ENCODE measurements around the gene FERMT2. TPM values are rescaled to one million over a fixed set of nuclear protein-coding genes. Genes with fewer than 3 reads are reported as not detected.

Gene FERMT2
- total RNA-seq, 1 donor from 2014 or later = 127 TPM

DNA sequence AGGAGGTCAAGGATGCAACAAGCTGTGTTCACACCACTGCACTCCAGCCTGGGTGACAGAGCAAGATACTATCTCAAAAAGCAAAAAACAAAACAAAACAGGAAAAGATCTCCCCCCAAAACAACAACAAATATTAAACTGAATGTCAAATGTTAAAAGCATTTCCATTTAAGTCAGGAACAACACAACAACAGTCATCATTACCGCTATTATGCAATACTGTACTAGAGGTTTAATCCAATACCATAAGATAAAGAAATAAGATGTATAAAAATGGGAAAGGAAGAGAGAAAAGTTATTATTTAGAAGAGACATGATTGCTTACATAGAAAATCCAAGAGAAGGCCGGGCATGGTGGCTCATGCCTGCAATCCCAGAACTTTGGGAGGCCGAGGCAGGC is 36.6 kb downstream of the FERMT2 start:
- DNase-seq (ENCODE audit: missing footprints) (no peak), ATAC-seq (no peak)
- intact Hi-C loops (cut with DNase I) = no loop called here

DNA sequence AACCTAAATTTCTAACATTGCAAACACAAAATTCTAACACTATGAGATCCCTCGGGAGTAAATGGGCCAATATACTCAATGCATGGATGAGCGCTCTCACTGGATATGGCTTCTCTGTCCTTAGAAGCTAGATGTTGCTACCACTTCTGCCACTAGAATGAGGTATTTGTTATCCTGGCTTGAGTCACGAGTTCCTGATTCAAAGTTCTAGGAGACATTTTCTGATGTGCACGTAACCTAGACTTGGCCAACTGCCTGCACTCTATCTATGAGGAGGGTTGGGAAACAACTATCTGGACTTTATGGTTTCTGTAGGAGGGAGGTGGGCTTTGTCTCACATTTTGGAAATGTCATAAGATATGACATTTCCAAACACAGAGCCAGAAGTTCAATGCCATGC is 37.6 kb downstream of the FERMT2 start:
- intact Hi-C loops (cut with DNase I) = no loop called here
- DNase-seq (ENCODE audit: missing footprints) (no peak), ATAC-seq (no peak)

DNA sequence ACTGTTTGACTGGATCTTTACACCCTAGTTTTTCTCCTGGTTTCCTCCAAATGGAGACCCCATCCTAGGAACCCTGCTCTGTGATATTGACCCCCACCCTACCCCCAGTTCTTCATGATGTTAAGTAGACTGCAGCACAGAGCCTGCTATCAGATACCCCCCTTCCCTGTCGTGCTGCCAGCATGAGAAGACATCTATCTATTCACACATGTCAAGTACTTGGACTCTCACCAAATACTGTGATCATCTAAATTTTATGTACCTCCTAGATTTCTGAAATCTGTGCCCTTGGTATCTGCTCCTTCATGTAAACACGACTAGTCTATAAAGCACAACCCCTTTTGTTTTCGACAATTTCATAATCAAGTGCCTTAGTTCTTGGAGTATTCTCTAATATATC is 38.9 kb downstream of the FERMT2 start:
- DNase-seq (ENCODE audit: missing footprints) (no peak), ATAC-seq (no peak)

DNA sequence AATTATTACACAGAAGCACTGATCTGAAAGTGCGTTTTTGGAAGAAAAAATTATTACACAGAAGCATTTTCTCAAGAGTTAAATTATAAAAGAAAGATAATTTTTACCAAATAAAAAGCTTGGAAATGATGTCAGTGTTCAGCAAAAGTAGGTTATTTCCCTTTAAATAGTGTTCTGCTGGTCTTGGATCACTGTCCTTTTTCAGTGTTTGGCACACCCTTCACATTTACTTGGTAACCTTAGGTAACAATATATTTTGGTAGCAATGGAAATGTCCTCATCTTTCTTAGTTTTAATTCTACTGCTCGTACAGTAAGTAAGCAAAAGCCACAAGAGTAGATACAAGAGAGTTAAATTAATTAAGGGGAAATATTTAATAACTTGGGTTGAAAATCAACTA is 40.3 kb downstream of the FERMT2 start:
- intact Hi-C loops (cut with DNase I) = no loop called here
- ATAC-seq = peak; percentile 73
- no peak for DNase-seq (ENCODE audit: missing footprints)

More for the DNA sequence above, 38.9 kb downstream of the FERMT2 start:
- intact Hi-C loops (cut with DNase I) = no loop called here

DNA sequence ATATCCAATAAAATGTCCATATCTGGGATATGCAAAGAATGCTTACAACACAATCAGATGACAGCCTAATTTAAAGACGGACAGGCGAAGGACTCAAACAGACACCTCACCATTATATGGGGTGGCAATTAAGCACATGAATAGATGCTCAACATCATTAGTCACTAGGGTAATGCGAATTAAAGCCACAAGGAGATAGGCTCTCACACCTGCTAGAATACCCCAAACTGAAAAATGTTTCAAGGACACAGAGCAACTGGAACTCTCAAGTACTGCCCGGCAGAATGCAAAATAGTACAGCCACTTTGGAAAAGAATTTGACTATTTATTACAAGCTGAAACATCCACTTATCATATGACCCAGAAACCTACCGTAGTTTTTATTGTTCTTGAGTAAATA is 42.9 kb downstream of the FERMT2 start:
- intact Hi-C loops (cut with DNase I) = no loop called here
- DNase-seq (ENCODE audit: missing footprints) (no peak), ATAC-seq (no peak)

DNA sequence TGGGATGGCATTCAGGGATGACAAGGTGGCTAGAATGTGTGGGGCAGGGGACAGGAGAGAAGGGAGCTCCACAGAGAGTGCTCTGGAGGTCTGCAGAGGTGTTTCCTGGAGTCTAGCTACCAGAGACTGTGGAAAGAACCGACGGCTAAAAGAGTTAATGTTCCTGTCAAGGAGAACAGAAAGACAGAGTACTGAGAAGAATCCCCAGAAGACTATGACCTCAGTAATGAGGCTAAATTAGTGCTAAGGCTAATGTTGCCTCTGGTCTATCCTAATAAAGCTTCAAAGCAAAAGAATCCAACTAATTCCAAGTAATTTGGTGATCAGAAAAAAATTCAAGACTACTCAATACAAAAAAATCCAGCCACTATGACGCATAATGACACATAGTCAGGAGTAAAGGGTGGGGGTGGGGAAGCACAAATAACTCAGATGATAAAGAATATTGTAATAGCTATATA is 44.7 kb downstream of the FERMT2 start:
- peak; percentile 26 for ATAC-seq

DNA sequence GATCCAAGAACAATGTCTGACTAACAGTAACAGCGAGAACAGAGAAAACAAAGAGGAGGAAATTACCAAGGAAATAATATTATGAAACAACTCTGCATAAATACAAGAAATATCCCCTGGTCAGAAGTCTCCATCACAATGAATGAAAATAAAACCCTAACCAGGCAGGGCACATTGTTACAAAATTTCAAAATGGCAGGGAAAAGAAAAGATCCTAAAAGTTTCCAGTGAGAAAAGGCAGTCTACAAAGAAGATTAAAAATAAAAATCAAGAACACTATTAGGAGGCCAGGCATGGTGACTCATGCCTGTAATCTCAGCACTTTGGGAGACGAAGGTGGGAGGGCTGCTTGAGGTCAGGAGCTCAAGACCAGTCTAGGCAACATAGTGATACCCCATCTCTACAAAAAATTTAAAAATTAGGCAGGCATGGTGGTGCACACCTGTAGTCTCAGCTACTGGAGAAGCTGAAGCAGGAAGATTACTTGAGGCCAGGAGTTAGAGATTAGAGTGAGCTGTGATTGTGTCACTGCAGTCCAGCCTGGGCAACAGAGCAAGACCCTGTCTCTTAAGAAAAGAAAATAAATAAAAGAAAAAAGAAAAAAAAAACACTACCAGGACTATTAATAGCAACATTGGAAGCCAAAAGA is 47.8 kb downstream of the FERMT2 start:
- DNase-seq (ENCODE audit: missing footprints) = no peak
- intact Hi-C loops (cut with DNase I) = no loop called here
- no peak for ATAC-seq

More for the DNA sequence above, 44.7 kb downstream of the FERMT2 start:
- DNase-seq (ENCODE audit: missing footprints) = no peak
- intact Hi-C loops (cut with DNase I) = no loop called here

DNA sequence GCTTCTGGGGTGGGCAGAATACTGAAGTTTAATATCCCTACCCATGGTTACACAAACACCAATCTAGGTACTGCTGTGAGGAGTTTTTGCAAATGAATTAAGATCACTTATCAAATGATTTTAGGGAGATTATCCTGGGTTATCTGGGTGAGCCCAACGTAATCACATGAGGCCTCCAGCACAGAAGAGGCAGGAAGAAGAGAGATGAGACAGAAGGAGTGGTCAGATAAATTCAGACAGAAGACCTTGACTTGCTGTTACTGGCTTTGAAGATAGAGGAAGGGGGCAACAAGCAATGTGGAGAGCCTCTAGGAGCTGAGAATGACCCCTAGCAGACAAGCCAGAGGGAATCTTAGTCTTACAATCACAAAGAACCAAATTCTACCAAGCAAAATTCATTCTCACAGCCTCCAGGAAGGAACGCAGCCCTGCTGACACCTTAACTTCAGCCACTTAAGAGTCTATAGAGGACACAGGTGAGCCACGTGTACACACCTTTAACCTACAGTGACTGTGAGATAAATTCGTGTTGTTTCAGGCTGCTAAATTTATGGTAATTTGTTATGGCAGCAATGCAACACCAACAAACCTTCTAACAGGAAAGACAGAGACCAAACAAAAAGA is 49.4 kb downstream of the FERMT2 start:
- intact Hi-C loops (cut with DNase I) = no loop called here
- DNase-seq (ENCODE audit: missing footprints) = no peak
- ATAC-seq = no peak

DNA sequence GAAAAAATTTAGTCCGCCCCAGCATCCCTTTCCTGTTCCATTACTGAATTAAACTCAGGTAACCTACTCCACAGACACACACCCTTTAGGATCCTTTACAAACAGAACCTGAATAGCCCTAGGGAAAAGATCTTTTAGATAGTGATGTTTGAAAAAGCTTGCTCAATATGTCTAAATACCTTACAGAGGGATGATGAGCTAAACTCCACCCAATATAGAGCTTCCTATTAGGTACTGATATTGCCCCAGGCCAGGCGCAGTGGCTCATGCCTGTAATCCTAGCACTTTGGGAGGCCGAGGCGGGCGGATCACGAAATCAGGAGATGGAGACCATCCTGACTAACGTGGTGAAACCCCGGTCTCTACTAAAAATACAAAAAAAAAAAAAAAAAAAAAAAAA is 50.1 kb downstream of the FERMT2 start:
- DNase-seq (ENCODE audit: missing footprints) = no peak
- intact Hi-C loops (cut with DNase I) = no loop called here
- no peak for ATAC-seq

DNA sequence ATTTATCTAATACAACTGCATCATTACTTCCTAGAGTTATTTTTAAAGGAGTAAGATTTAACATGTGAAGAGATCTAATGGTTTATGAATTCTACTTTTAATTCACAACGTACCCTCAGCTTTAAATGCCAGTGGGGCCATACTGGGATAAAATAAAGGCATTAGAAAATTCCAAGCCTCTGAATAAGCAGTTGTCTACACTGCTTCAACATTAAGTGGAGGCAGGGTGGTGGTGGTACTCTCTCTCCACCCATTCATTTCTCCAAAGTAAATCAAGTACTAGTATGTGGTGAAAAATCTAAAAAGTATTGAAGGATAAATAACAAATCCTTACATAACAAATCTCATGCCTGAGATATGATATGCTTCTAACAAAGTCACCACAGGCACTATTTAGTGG is 52.4 kb downstream of the FERMT2 start:
- ATAC-seq (no peak), DNase-seq (ENCODE audit: missing footprints) (no peak)
- intact Hi-C loops (cut with DNase I) = no loop called here

DNA sequence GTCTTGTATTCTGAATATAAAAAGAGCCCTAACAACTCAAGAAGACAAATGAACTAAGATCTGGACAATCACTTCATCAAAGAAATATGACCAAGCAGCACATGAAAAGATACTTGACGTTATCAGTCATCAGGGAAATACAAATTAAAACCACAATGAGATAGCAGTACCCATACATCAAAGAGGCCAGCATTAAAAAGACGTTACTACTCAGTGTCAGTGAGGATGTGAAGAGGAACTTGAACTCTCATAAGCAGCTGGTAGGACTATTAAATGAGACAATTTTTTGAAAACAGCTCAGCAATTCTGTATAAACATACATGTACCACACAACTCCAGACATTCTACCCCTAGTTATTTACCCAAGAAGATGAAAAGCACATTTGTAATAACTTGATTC is 55.9 kb downstream of the FERMT2 start:
- intact Hi-C loops (cut with DNase I) = no loop called here
- no peak for ATAC-seq
- no peak for DNase-seq (ENCODE audit: missing footprints)

DNA sequence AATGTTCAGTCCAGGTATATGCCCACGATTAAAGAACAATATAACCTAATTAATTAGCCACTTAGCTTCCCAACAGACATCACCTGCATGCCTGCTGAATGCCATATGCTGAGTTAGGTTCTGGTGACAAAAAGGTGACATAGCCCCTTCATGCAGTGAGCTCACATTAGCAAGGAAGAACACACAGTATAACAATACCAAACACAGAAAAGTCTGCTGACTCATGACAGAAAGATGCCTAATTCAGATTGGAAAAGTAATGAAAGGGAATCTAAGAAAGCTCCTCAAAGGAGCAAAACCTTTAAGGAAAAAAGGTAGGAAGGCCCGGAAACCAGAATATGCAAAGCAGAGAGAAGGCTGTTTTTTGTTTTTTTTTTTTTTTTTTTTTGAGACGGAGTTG is 59.0 kb downstream of the FERMT2 start:
- ATAC-seq = no peak
- no peak for DNase-seq (ENCODE audit: missing footprints)
- intact Hi-C loops (cut with DNase I) = no loop called here

DNA sequence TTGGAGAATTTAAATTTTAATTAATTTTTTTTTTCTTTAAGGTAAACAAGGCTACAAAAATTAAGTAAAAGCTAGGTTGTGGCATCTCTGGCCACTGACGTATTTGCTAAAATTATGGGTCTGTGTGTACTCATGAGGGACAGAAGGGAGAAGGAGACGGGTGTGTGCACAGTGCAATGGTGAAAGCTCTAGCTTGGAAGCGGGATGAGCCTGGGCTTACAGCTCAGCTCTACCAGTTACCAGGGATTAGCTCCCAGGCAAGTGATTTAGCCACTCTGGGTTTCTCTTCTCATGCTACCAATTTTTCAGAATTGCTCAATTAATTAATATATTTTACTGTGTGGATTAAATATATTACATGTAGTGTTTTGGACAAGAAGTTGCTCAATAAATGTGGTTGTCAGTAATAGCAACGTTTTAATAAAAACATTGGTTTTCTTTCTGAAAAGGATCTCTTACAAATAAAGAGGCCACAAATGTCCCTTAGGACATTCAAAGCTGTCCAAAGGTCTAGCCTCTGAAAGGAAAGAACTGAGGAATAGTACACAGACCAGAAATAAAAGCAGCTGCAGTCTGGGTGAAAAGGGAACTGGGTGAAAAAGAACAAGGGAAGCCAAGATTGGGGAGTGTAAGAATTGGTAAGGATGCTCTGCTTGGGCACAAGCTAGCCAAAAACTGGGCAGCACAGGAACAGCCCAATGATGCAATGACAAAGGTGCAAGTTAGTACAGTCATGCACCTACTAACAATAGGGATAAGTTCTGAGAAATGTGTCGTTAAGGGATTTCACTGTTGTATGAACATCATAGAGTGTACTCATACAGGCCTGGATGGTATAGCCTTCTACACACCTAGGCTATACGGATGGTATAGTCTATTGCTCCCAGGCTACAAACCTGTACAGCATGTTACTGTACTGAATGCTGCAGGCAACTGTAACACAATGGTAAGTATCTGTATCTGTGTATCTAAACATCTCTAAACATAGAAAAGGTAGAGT is 61.7 kb downstream of the FERMT2 start:
- ATAC-seq = no peak

DNA sequence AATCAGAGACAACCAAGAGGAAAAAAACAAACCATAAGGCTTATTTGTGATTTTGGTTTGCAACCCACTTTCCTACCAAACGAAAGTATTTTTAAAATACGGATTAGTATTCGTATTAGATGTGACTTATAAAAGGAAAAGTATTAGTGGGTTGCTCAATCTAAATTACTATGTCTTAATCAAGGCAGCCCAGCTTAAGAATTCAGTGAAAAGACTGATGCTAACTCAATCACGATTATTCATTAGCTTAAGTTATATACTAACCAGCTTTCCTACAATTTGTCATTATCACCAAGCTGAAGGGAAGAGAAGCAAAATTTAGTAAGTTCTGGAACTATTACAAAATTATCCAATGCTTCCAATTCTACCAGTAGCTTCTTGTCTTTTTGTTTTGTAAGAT is 62.7 kb downstream of the FERMT2 start:
- ATAC-seq (no peak), DNase-seq (ENCODE audit: missing footprints) (no peak)
- intact Hi-C loops (cut with DNase I) = no loop called here

More for the DNA sequence above, 61.7 kb downstream of the FERMT2 start:
- no peak for DNase-seq (ENCODE audit: missing footprints)
- intact Hi-C loops (cut with DNase I) = no loop called here

DNA sequence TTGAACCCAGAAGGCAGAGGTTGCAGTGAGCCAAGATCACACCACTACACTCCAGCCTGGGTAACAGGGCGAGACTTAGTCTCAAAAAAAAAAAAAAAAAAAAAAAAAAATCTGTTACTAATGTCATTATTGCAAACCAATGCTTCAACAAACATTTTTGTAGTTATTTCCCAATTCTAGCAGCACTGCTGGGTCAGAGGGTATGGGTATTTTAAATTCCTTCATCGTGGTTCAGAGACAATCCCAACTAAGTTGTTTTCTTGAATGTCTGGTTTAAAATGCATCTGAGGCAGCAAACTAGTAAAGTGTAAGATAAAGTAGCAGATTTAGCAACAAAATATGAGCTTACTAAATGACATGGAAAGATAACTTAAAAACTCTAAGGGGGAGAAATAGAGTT is 65.6 kb downstream of the FERMT2 start:
- no peak for DNase-seq (ENCODE audit: missing footprints)
- no peak for ATAC-seq
- intact Hi-C loops (cut with DNase I) = no loop called here

DNA sequence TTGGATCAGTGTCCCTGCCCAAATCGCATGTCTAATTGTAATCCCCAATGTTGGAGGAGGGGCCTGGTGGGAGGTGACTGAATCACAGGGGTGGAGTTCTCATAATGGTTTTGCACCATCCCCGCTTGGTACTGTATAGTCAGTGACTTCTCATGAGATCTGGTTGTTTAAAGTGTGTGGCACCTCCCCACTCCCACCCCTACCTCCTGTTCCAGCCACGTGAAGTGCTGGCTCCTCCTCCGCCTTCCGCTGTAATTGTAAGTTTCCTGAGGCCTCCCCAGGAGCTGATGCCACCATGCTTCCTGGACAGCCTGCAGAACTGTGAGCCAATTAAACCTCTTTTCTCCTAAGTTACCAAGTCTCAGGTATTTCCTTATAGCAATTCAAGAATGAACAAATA is 67.2 kb downstream of the FERMT2 start:
- no peak for DNase-seq (ENCODE audit: missing footprints)
- no peak for ATAC-seq
- intact Hi-C loops (cut with DNase I) = no loop called here

DNA sequence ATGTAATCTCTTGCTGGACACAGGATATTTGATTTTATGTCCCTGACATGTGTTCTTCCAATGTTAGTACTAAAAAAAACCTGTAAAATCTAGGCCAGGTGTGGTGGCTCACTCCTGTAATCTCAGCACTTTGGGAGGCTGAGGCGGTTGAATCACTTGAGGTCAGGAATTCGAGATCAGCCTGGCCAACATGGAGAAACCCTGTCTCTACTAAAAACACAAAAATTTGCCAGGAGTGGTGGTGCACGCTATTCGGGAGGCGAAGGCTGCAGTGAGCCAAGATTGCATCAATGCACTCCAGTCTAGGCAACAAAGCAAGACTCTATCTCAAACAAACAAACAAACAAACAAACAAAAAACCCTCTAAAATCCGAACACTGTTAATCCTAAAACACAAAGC is 68.0 kb downstream of the FERMT2 start:
- no peak for DNase-seq (ENCODE audit: missing footprints)
- no peak for ATAC-seq
- intact Hi-C loops (cut with DNase I) = no loop called here

DNA sequence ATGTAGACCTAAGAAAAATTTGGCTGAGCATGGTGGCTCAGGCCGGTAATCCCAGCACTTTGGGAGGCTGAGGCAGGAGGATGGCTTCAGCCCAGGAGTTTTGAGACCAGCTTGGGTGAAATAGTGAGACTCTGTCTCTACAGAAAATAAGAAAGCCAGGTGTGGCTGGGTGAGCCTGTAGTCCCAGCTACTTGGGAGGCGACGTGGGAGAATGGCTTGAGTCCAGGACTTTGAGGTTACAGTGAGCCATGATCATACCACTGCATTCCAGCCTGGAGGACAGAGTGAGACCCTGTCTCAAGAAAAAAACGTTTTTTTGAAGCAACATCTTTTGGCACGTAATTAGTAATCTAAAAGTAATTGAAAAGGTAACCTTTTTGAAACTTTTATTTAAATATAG is 70.9 kb downstream of the FERMT2 start:
- intact Hi-C loops (cut with DNase I) = loop anchor here (2.0 kb wide), 1 partner anchor 71 kb away; the partner anchor contains the start of gene FERMT2
- no peak for ATAC-seq

DNA sequence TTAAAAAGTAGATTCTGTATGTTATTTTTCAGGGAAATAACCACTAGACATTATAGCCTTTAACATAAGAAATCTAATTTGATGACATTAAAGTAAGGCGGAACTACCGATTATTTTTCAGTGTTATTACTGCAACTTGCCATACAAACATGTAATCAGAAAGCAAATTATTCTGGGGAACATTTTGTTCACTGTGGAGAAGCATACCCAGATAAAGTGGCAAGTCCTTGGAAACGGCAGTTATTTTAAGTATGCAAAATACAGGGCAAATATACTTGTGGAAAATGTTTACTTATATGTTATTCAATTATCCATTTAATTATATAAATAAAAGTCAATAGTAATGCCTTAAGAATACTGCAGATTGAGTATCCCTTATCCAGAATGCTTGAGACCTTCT is 71.9 kb downstream of the FERMT2 start:
- DNase-seq (ENCODE audit: missing footprints) (no peak), ATAC-seq (no peak)
- intact Hi-C loops (cut with DNase I) = loop anchor here (2.0 kb wide), 1 partner anchor 72 kb away; the partner anchor contains the start of gene FERMT2

More for the DNA sequence above, 70.9 kb downstream of the FERMT2 start:
- no peak for DNase-seq (ENCODE audit: missing footprints)

Data from Right ventricle myocardium inferior (tissue), 1 donor.